Loucy (cell line): ENCODE measurements around the gene ADCY9.

Experiments used
- H2AFZ ChIP-seq: fragments of 200-600 bp; sonication (generic); 2 replicates; pipeline ENCODE4 v1.6.0; 2016; ENCODE audit warnings: antibody characterized with exemption, mild to moderate bottlenecking, low read length, moderate library complexity
- H3F3A ChIP-seq: fragments of 200-600 bp; 2 replicates; pipeline ENCODE4 v1.6.0; 2016; ENCODE audit warnings: antibody characterized with exemption, low read depth, mild to moderate bottlenecking
- H3K27me3 ChIP-seq: fragments of 200-600 bp; sonication (generic); 2 replicates; pipeline ENCODE4 v1.6.1; 2014; ENCODE audit warnings: low read length, mild to moderate bottlenecking; ENCODE audit not compliant: insufficient read depth, poor library complexity, severe bottlenecking
- H3K36me3 ChIP-seq: fragments of 200-600 bp; sonication (generic); 2 replicates; pipeline ENCODE4 v1.6.1; 2016; ENCODE audit warnings: low read length; ENCODE audit not compliant: insufficient read depth
- H3K4me1 ChIP-seq: fragments of 200-600 bp; sonication (generic); 2 replicates; pipeline ENCODE4 v1.5.1; 2014; ENCODE audit warnings: low read length, mild to moderate bottlenecking; ENCODE audit not compliant: insufficient read depth, poor library complexity, severe bottlenecking
- H3K4me2 ChIP-seq: fragments of 200-600 bp; sonication (generic); 2 replicates; pipeline ENCODE4 v1.6.0; 2014; ENCODE audit warnings: antibody characterized with exemption, low read length, low read depth, mild to moderate bottlenecking; ENCODE audit not compliant: poor library complexity, severe bottlenecking
- H3K4me3 ChIP-seq: fragments of 200-600 bp; sonication (generic); 2 replicates; pipeline ENCODE4 v1.5.1; 2014; ENCODE audit warnings: low read length, mild to moderate bottlenecking, mixed read lengths; ENCODE audit not compliant: poor library complexity, severe bottlenecking
- H3K79me2 ChIP-seq: fragments of 200-600 bp; sonication (generic); 2 replicates; pipeline ENCODE4 v1.6.1; 2014; ENCODE audit warnings: low read length; ENCODE audit not compliant: insufficient read depth
- H3K9ac ChIP-seq: fragments of 200-600 bp; sonication (generic); 2 replicates; pipeline ENCODE4 v1.6.0; 2014; ENCODE audit warnings: mild to moderate bottlenecking, low read depth, low read length, moderate library complexity; ENCODE audit not compliant: poor library complexity, severe bottlenecking
- H3K9me2 ChIP-seq: fragments of 200-600 bp; sonication (generic); replicated peaks from 2 replicates; pipeline ENCODE4 v1.6.1; 2016; ENCODE audit warnings: low read depth, low read length, mixed read lengths
- H3K9me3 ChIP-seq: fragments of 200-600 bp; sonication (generic); 2 replicates; pipeline ENCODE4 v1.6.1; 2014; ENCODE audit warnings: mild to moderate bottlenecking, antibody characterized with exemption, low read length, low read depth; ENCODE audit not compliant: insufficient read depth
- H4K20me1 ChIP-seq: fragments of 200-600 bp; sonication (generic); 2 replicates; pipeline ENCODE4 v1.6.0; 2014; ENCODE audit warnings: antibody characterized with exemption, low read length, mild to moderate bottlenecking; ENCODE audit not compliant: insufficient read depth, poor library complexity, severe bottlenecking
- CTCF ChIP-seq: fragments of 200-600 bp; sonication (generic); conservative IDR thresholded peaks from 2 replicates; pipeline ENCODE4 v1.5.1; 2014; ENCODE audit warnings: mild to moderate bottlenecking, antibody characterized with exemption, low read length
- EZH2phosphoT487 ChIP-seq: fragments of 200-600 bp; IDR thresholded peaks from 2 replicates; pipeline ENCODE4 v1.6.1; 2018; ENCODE audit warnings: antibody characterized with exemption, mild to moderate bottlenecking, moderate library complexity, borderline replicate concordance

Gene ADCY9

GRCh38 chr16:4106516-4106915, 9.7 kb downstream of the ADCY9 start:
- H3K9ac ChIP-seq, result no peak overlapping the region
- no peak for TF ChIP-seq CTCF
- no peak for TF ChIP-seq EZH2phosphoT487

GRCh38 chr16:4105848-4106247, 10.4 kb downstream of the ADCY9 start:
- H3K9ac ChIP-seq, result no peak overlapping the region
- no peaks in the 10 kb centered on the region for H3K4me1 ChIP-seq
- no peak overlapping the region for H2AFZ ChIP-seq
- H3K79me2 ChIP-seq, result no peaks in the 10 kb centered on the region
- H3K9me3 ChIP-seq, result no peaks in the 10 kb centered on the region
- H3K4me3 ChIP-seq, result no peak overlapping the region
- H3F3A ChIP-seq, result no peaks in the 10 kb centered on the region
- no peaks in the 10 kb centered on the region for H3K9me2 ChIP-seq
- H3K4me2 ChIP-seq, result no peak overlapping the region
- H3K36me3 ChIP-seq, result no peaks in the 10 kb centered on the region
- H4K20me1 ChIP-seq, result no peaks in the 10 kb centered on the region
- TF ChIP-seq CTCF (no peak), EZH2phosphoT487 (no peak)
- no peaks in the 10 kb centered on the region for H3K27me3 ChIP-seq

More at GRCh38 chr16:4106516-4106915, 9.7 kb downstream of the ADCY9 start:
- Histone ChIP-seq H3K9me3 (no peaks in the 10 kb centered on the region), H3K27me3 (no peaks in the 10 kb centered on the region), H3K4me2 (no peak overlapping the region), H3K9me2 (no peaks in the 10 kb centered on the region), H4K20me1 (no peaks in the 10 kb centered on the region), H3F3A (no peaks in the 10 kb centered on the region), H3K36me3 (no peaks in the 10 kb centered on the region), H3K79me2 (no peaks in the 10 kb centered on the region), H3K4me1 (no peaks in the 10 kb centered on the region), H2AFZ (no peak overlapping the region), H3K4me3 (no peak overlapping the region)

GRCh38 chr16:4103745-4104144, 12.5 kb downstream of the ADCY9 start:
- no peaks in the 10 kb centered on the region for H4K20me1 ChIP-seq
- no peak overlapping the region for H3K9ac ChIP-seq
- no peaks in the 10 kb centered on the region for H3K9me2 ChIP-seq
- H3K9me3 ChIP-seq, result no peaks in the 10 kb centered on the region
- no peak overlapping the region for H2AFZ ChIP-seq
- TF ChIP-seq CTCF (no peak), EZH2phosphoT487 (no peak)
- H3K36me3 ChIP-seq, result no peaks in the 10 kb centered on the region
- H3K4me3 ChIP-seq, result no peak overlapping the region
- H3K4me2 ChIP-seq, result no peak overlapping the region
- H3F3A ChIP-seq, result no peaks in the 10 kb centered on the region
- no peaks in the 10 kb centered on the region for H3K4me1 ChIP-seq
- H3K27me3 ChIP-seq, result no peaks in the 10 kb centered on the region
- no peaks in the 10 kb centered on the region for H3K79me2 ChIP-seq
